Mammary microvascular endothelial cell (primary cell): ENCODE results near the gene CERT1. TPM values are rescaled to one million over a fixed set of nuclear protein-coding genes. Genes with fewer than 3 reads are reported as not detected.

Experiments
- total RNA-seq: library from RNA; depleted of rRNA; stranded (reverse); fragments of >200 nt; gene quantifications from 2 replicates; pipeline ENCODE4 v1.2.3, GENCODE V29; 2015

The CERT1 gene
- total RNA-seq = 11.0 and 14.7 TPM in 2 replicates

GRCh38 chr5:75511435-75512382 lies at the start of gene CERT1, which contains the start of gene POLK:
CERT1 (minus strand) TSS chr5:75511629; CDS start chr5:75511207, 422 bp downstream.
POLK (plus strand) TSS chr5:75511891.

GRCh38 chr5:75336615-75337336 lies 174.7 kb downstream of the CERT1 start, which contains the start of gene HMGCR:
HMGCR (plus strand) TSS chr5:75337220; CDS start chr5:75342606, 5,386 bp downstream.

Other genes starting within 250 kb of the CERT1 start
- gene HMGCR, start 174.4 kb downstream of the CERT1 start, total RNA-seq = 28.9 and 30.6 TPM in 2 replicates
- 18.2 and 18.5 TPM in 2 replicates for gene POLK, start 262 bp upstream of the CERT1 start, total RNA-seq
- gene ANKDD1B, start 99.8 kb upstream of the CERT1 start, total RNA-seq = not detected in 2 replicates
- 9.1 and 10.0 TPM in 2 replicates for gene POC5, start 205.8 kb upstream of the CERT1 start, total RNA-seq